H1 (cell line): ENCODE results near the gene ZMYM2. TPM values are rescaled to one million over a fixed set of nuclear protein-coding genes. Genes with fewer than 3 reads are reported as not detected.

Experiments
- CTCF ChIA-PET: fragments of 300-600 bp; sonication (Branson Sonifier 250); formaldehyde crosslinking; loops from one replicate; lab custom pipeline; 2021; ENCODE audit not compliant: partially characterized antibody; lab: Charles Lee
- POLR2A ChIA-PET: fragments of 300-600 bp; sonication (Branson Sonifier 250); formaldehyde crosslinking; loops from one replicate; lab custom pipeline; 2021; ENCODE audit warnings: inconsistent platforms; ENCODE audit not compliant: partially characterized antibody; lab: Charles Lee
- DNase-seq, 2 experiments: peaks; one replicate each; pipeline versions ENCODE4 v3.0.0 to v3.0.0-alpha.2; 2010 to 2022; ENCODE audit warnings: low spot score in 2 of 2, low read depth in 1 of 2, mixed read lengths in 1 of 2
- FAIRE-seq: peaks from 2 replicates; lab custom pipeline; 2011; peaks lifted over from hg19 to GRCh38; lab: Jason Lieb, UNC
- H2AFZ ChIP-seq: 2 replicates; pipeline ENCODE4 v1.8.1; 2012; ENCODE audit warnings: low read length, inconsistent platforms
- H2AK5ac ChIP-seq: 2 replicates; pipeline ENCODE4 v1.6.1; 2013; ENCODE audit warnings: low read depth, low read length
- H2BK120ac ChIP-seq: replicated peaks from 2 replicates; pipeline ENCODE3; 2013; ENCODE audit warnings: low read depth, low read length, inconsistent platforms
- H2BK12ac ChIP-seq: 2 replicates; pipeline ENCODE4 v1.6.1; 2013; ENCODE audit warnings: low read depth, low read length
- H2BK15ac ChIP-seq: 2 replicates; pipeline ENCODE4 v1.6.1; 2013; ENCODE audit warnings: low read length
- H2BK20ac ChIP-seq: 2 replicates; pipeline ENCODE4 v1.6.1; 2013; ENCODE audit warnings: low read length
- H2BK5ac ChIP-seq: 2 replicates; pipeline ENCODE4 v1.6.1; 2013; ENCODE audit warnings: low read depth, low read length
- H3K14ac ChIP-seq: 2 replicates; pipeline ENCODE4 v1.6.1; 2013; ENCODE audit warnings: inconsistent platforms; ENCODE audit not compliant: insufficient read length
- H3K18ac ChIP-seq: 2 replicates; pipeline ENCODE4 v1.6.1; 2013; ENCODE audit warnings: low read length; ENCODE audit errors: extremely low read depth
- H3K23ac ChIP-seq: 2 replicates; pipeline ENCODE4 v1.6.1; 2013; ENCODE audit warnings: inconsistent platforms; ENCODE audit not compliant: insufficient read length
- H3K23me2 ChIP-seq: 2 replicates; pipeline ENCODE4 v1.6.1; 2013; ENCODE audit warnings: low read depth, low read length
- H3K27ac ChIP-seq: 2 replicates; pipeline ENCODE4 v1.6.1; 2011; ENCODE audit warnings: low read depth, low read length, inconsistent platforms
- H3K27me3 ChIP-seq, 4 experiments: replicated peaks in 1 of 4; 1 replicate in 1 of 4; 2 replicates in 3 of 4; pipeline versions ENCODE4 v1.6.1 to v1.8.1; 2011 to 2013; ENCODE audit warnings: low read length in 3 of 4, mild to moderate bottlenecking in 3 of 4, inconsistent platforms in 2 of 4, mixed read lengths in 2 of 4, moderate library complexity in 1 of 4; ENCODE audit not compliant: control insufficient read depth in 3 of 4, insufficient read depth in 3 of 4; ENCODE audit errors: extremely low read depth in 1 of 4
- H3K36me3 ChIP-seq, 4 experiments: 2 replicates each; pipeline versions ENCODE4 v1.6.1 to v1.8.1; 2011 to 2013; ENCODE audit warnings: mild to moderate bottlenecking in 4 of 4, low read length in 3 of 4, moderate library complexity in 2 of 4, control low read depth in 1 of 4, inconsistent platforms in 1 of 4; ENCODE audit not compliant: insufficient read depth in 4 of 4, control insufficient read depth in 2 of 4
- H3K4ac ChIP-seq: replicated peaks from 2 replicates; pipeline ENCODE3; 2013; ENCODE audit warnings: low read length, low read depth, mixed read lengths, inconsistent platforms; ENCODE audit not compliant: insufficient read length
- H3K4me1 ChIP-seq, 4 experiments: replicated peaks in 1 of 4; 1 replicate in 1 of 4; 2 replicates in 3 of 4; pipeline versions ENCODE4 v1.6.1 to v1.8.1; 2011 to 2013; ENCODE audit warnings: low read length in 3 of 4, inconsistent platforms in 2 of 4, mixed read lengths in 1 of 4; ENCODE audit not compliant: insufficient read depth in 4 of 4, control insufficient read depth in 3 of 4
- H3K4me2 ChIP-seq, 2 experiments: 2 replicates each; pipeline versions ENCODE4 v1.6.1 to v1.8.1; 2011 to 2013; ENCODE audit warnings: low read depth in 2 of 2, low read length in 2 of 2, control low read depth in 1 of 2, inconsistent platforms in 1 of 2, mild to moderate bottlenecking in 1 of 2; ENCODE audit not compliant: insufficient read depth in 1 of 2
- H3K4me3 ChIP-seq, 4 experiments: fragments of 200-600, 300-600 bp in 1 of 4; sonication (generic), shearing (Covaris generic), sonication (Bioruptor Twin) in 1 of 4; 2 replicates each; pipeline versions ENCODE4 v1.5.1 to v1.8.1; 2011 to 2016; ENCODE audit warnings: low read length in 4 of 4, low read depth in 3 of 4, control low read depth in 2 of 4, inconsistent platforms in 2 of 4, mild to moderate bottlenecking in 2 of 4, mixed read lengths in 1 of 4, moderate library complexity in 1 of 4; ENCODE audit not compliant: insufficient read depth in 2 of 4; ENCODE audit errors: extremely low read depth in 1 of 4
- H3K56ac ChIP-seq: replicated peaks from 2 replicates; pipeline ENCODE3; 2013; ENCODE audit warnings: low read depth, mild to moderate bottlenecking, mixed read lengths, low read length, inconsistent platforms; ENCODE audit not compliant: insufficient read length
- H3K79me1 ChIP-seq: 2 replicates; pipeline ENCODE4 v1.6.1; 2013; ENCODE audit warnings: low read depth, low read length, control low read depth
- H3K79me2 ChIP-seq, 2 experiments: 2 replicates each; pipeline versions ENCODE4 v1.6.1 to v1.8.1; 2012 to 2013; ENCODE audit warnings: low read length in 2 of 2, mild to moderate bottlenecking in 2 of 2, inconsistent platforms in 1 of 2; ENCODE audit not compliant: insufficient read depth in 2 of 2, control insufficient read depth in 1 of 2
- H3K9ac ChIP-seq, 4 experiments: replicated peaks in 1 of 4; 1 replicate in 1 of 4; 2 replicates in 3 of 4; pipeline versions ENCODE4 v1.6.1 to v1.8.1; 2011 to 2013; ENCODE audit warnings: low read depth in 3 of 4, low read length in 3 of 4, control low read depth in 2 of 4, mild to moderate bottlenecking in 2 of 4, moderate library complexity in 2 of 4, inconsistent platforms in 1 of 4; ENCODE audit errors: extremely low read depth in 1 of 4
- H3K9me3 ChIP-seq, 2 experiments: 2 replicates each; pipeline versions ENCODE4 v1.6.1 to v1.8.1; 2012 to 2013; ENCODE audit warnings: mild to moderate bottlenecking in 2 of 2, moderate library complexity in 2 of 2, control low read depth in 1 of 2, inconsistent platforms in 1 of 2, low read depth in 1 of 2, low read length in 1 of 2, mixed read lengths in 1 of 2; ENCODE audit not compliant: insufficient read depth in 2 of 2
- H4K20me1 ChIP-seq, 2 experiments: replicated peaks in 1 of 2; 2 replicates each; pipeline versions ENCODE3 to v1.8.1; 2011 to 2013; ENCODE audit warnings: inconsistent platforms in 2 of 2, low read length in 2 of 2, mild to moderate bottlenecking in 1 of 2; ENCODE audit not compliant: insufficient read depth in 2 of 2, control insufficient read depth in 1 of 2
- H4K5ac ChIP-seq: 2 replicates; pipeline ENCODE4 v1.6.1; 2013; ENCODE audit warnings: low read length, low read depth, mixed read lengths, inconsistent platforms; ENCODE audit not compliant: insufficient read length
- H4K8ac ChIP-seq: 2 replicates; pipeline ENCODE4 v1.8.0; 2013; ENCODE audit warnings: mild to moderate bottlenecking, moderate library complexity, low read length, inconsistent platforms; ENCODE audit not compliant: insufficient read depth; ENCODE audit errors: extremely low read depth
- H4K91ac ChIP-seq: replicated peaks from 2 replicates; pipeline ENCODE3; 2013; ENCODE audit warnings: low read length, mixed read lengths, inconsistent platforms; ENCODE audit not compliant: insufficient read length
- CEBPB ChIP-seq: IDR thresholded peaks from 2 replicates; pipeline ENCODE4 v1.6.1; 2012; ENCODE audit warnings: low read depth, low read length
- HDAC2 ChIP-seq, 2 experiments: fragments of 300-600 bp in 1 of 2; sonication (generic) in 1 of 2; IDR thresholded peaks; 2 replicates each; pipeline ENCODE4 v1.6.1; 2011 to 2012; ENCODE audit warnings: low read depth in 2 of 2, low read length in 2 of 2, mild to moderate bottlenecking in 2 of 2, moderate library complexity in 2 of 2, borderline replicate concordance in 1 of 2, inconsistent platforms in 1 of 2
- RAD21 ChIP-seq, 2 experiments: IDR thresholded peaks in 1 of 2; conservative IDR thresholded peaks in 1 of 2; 2 replicates each; pipeline ENCODE4 v1.6.1; 2011; ENCODE audit warnings: low read depth in 2 of 2, low read length in 2 of 2, improper control_type of control experiment in 1 of 2, inconsistent platforms in 1 of 2, mild to moderate bottlenecking in 1 of 2, moderate library complexity in 1 of 2
- RFX5 ChIP-seq: IDR thresholded peaks from 2 replicates; pipeline ENCODE4 v1.6.1; 2011; ENCODE audit warnings: low read depth, low read length, improper control_type of control experiment, borderline replicate concordance
- SP4 ChIP-seq: IDR thresholded peaks from 2 replicates; pipeline ENCODE4 v1.6.1; 2012; ENCODE audit warnings: low read length, inconsistent platforms
- WGBS, 2 experiments: shearing (Covaris generic) in 1 of 2; methylation state at CpG; one replicate each; pipeline versions ENCODE4 v1.1.6 to v1.1.7; 2013 to 2015; ENCODE audit warnings: low lambda C conversion rate in 2 of 2, mixed read lengths in 2 of 2, inconsistent platforms in 1 of 2, low coverage in 1 of 2, missing lambda C conversion rate in 1 of 2; ENCODE audit not compliant: insufficient replicate concordance in 2 of 2, insufficient coverage in 1 of 2, insufficient read length in 1 of 2; ENCODE audit errors: extremely low coverage in 1 of 2, missing lambda C conversion rate in 1 of 2; 5-methylcytosine and 5-hydroxymethylcytosine counted together
- polyA plus RNA-seq, 7 experiments: library from polyadenylated mRNA; depleted of rRNA in 3 of 7; stranded (reverse) in 5 of 7; unstranded in 2 of 7; fragments of >200 nt in 5 of 7; fragments of 200-250 nt in 2 of 7; gene quantifications; 1 replicate in 5 of 7; 2 replicates in 1 of 7; 4 replicates in 1 of 7; pipeline versions ENCODE4 v1.2.1 to v1.2.3, GENCODE V29; 2011 to 2013; ENCODE audit warnings: missing spikeins in 2 of 7, mixed read lengths in 2 of 7
- total RNA-seq: library from RNA; stranded (reverse); fragmentation: NEBNext Ultra II Directional; extraction: Animal tissue kit (Norgen Biotek cat#: 25700); gene quantifications from 2 replicates; pipeline ENCODE4 v1.2.1, GENCODE V29; 2021

The ZMYM2 gene
- total and polyA plus RNA-seq, 2 of the 8 experiments (the other 6 are each of a cell fraction or from before 2014, with no cell fraction given), result 41.2 to 159 TPM

DNA sequence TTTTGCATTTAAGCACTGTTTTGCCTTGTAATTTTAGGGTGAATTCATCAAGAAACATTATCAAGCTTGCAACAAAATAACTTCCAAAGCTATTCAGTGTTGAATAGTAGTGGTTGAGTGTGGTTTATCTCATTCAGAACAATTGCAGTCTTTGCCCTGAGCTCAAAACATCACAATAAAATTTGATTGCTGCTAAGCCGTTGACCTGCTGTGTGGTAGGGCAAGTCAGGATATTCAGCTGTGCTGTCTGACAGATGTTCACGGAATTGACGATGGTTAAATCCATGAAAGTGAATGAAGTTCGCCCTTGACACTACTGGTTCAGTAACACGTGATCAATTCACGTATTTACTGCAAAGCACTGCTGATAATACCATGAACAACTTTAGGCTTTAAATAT is 135.4 kb downstream of the ZMYM2 start:
- no peak for TF ChIP-seq RFX5
- no peak for TF ChIP-seq RAD21 (IDR thresholded peaks at IDR 0.05 in 1 of 2, conservative IDR thresholded peaks at IDR 0.05 in 1 of 2; ENCODE audit: low read depth in 2 of 2, low read length in 2 of 2)
- TF ChIP-seq SP4, result no peak
- no peak for TF ChIP-seq CEBPB
- no peak for TF ChIP-seq HDAC2 (IDR thresholded peaks at IDR 0.05; ENCODE audit: borderline replicate concordance in 1 of 2, low read depth in 2 of 2, low read length in 2 of 2)
- H4K8ac ChIP-seq, result no peak overlapping the region
- H3K56ac ChIP-seq, result no peak overlapping the region
- H2BK20ac ChIP-seq, result no peak overlapping the region
- no peaks in the 10 kb centered on the region for H3K36me3 ChIP-seq
- peaks cover 0 to under 1% (median 0%) of the 10 kb centered on the region in 4 experiments; a peak in 4 of 7 replicates for H3K4me1 ChIP-seq
- no peaks in the 10 kb centered on the region for H3K9me3 ChIP-seq
- H3K23me2 ChIP-seq, result no peaks in the 10 kb centered on the region
- no peak overlapping the region for H4K5ac ChIP-seq
- no peak overlapping the region for H3K18ac ChIP-seq
- H2BK120ac ChIP-seq, result no peak overlapping the region
- no peaks in the 10 kb centered on the region for H3K27me3 ChIP-seq
- ChIA-PET POLR2A (interaction anchor here (0.7 to 1.4 kb wide), 3 partner anchors 11 to 70 kb away, joined by 3 read pairs; no protein-coding TSS in a partner anchor), CTCF (interaction anchor here (0.7 to 1.0 kb wide), 2 partner anchors 69 to 942 kb away, joined by 3 read pairs; no protein-coding TSS in a partner anchor)
- H3K9ac ChIP-seq, result no peak overlapping the region
- H4K20me1 ChIP-seq, result no peaks in the 10 kb centered on the region
- no peaks in the 10 kb centered on the region for H3K79me2 ChIP-seq
- DNase-seq (no peak), FAIRE-seq (peak; percentile 80)
- WGBS, 2 experiments, result 91% methylated on average over 6 of the region's 6 CpGs; no CpG with 5 or more reads in 1 of the 2 experiments
- H3K79me1 ChIP-seq, result no peaks in the 10 kb centered on the region
- H3K14ac ChIP-seq, result no peak overlapping the region
- H2BK5ac ChIP-seq, result no peak overlapping the region
- H2AK5ac ChIP-seq, result no peak overlapping the region
- H2BK15ac ChIP-seq, result no peak overlapping the region
- H3K4ac ChIP-seq, result no peak overlapping the region
- H4K91ac ChIP-seq, result no peak overlapping the region
- no peak overlapping the region for H2BK12ac ChIP-seq
- no peak overlapping the region for H2AFZ ChIP-seq
- H3K23ac ChIP-seq, result no peak overlapping the region
- no peak overlapping the region for H3K4me3 ChIP-seq
- H3K27ac ChIP-seq, result no peak overlapping the region
- H3K4me2 ChIP-seq, result no peak overlapping the region
